Frontal cortex (tissue), 4 donors: ENCODE data around the gene SLC1A2. TPM values are rescaled to one million over a fixed set of nuclear protein-coding genes. Genes with fewer than 3 reads are reported as not detected.

Experiments used
- DNase-seq, 2 donors: peaks; one replicate each; pipeline ENCODE4 v3.0.0; 2012; ENCODE audit warnings: low spot score in 2 of 2
- FAIRE-seq: peaks from 2 replicates; lab custom pipeline; 2012; peaks lifted over from hg19 to GRCh38; lab: Jason Lieb, UNC
- total RNA-seq: library from RNA; depleted of rRNA; stranded (reverse); fragments of >200 nt; gene quantifications from one replicate; pipeline ENCODE4 v1.2.3, GENCODE V29; 2014
- donor health status: control.
- donor health status: control.
- donor health status: control.

SLC1A2 gene
- total RNA-seq, 1 donor from 2014 or later = 161 TPM

- FAIRE-seq = no peak
- no peak for DNase-seq
These were observed 4.6 kb downstream of the SLC1A2 start for GRCh38 chr11:35414776-35415175.

DNA sequence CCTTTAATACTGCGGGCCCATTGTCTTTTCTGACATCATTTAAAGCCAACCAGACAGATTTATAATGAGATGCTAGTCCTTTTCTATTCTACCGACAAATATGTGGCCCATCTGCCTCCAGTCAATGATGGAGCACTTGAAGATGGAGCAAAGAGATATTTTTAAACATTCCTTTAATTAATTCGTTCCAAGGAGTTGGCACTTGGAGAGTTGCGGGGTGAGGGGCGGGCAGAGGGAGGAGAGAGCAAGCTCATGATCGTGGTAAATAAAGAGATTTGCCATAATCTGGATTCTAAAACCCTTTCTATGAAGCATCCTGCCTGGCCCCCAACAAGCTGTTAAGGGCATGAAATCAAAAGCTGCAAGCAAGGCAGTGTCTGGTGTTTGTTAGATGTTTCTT lies 5.0 kb downstream of the SLC1A2 start:
- DNase-seq (no peak), FAIRE-seq (no peak)

GRCh38 chr11:35413598-35413997 lies 5.8 kb downstream of the SLC1A2 start:
- no peak for DNase-seq
- FAIRE-seq = no peak

GRCh38 chr11:35412285-35412684 lies 7.1 kb downstream of the SLC1A2 start:
- DNase-seq = no peak
- FAIRE-seq = no peak

GRCh38 chr11:35407041-35407440 lies 12.3 kb downstream of the SLC1A2 start:
- DNase-seq (no peak), FAIRE-seq (no peak)

- FAIRE-seq (no peak), DNase-seq (no peak)
These were observed 15.0 kb downstream of the SLC1A2 start for GRCh38 chr11:35404388-35404775.

GRCh38 chr11:35403765-35404387 lies 15.5 kb downstream of the SLC1A2 start:
- FAIRE-seq = no peak
- no peak for DNase-seq

- FAIRE-seq (no peak), DNase-seq (no peak)
These were observed 16.4 kb downstream of the SLC1A2 start for GRCh38 chr11:35402751-35403660.

DNA sequence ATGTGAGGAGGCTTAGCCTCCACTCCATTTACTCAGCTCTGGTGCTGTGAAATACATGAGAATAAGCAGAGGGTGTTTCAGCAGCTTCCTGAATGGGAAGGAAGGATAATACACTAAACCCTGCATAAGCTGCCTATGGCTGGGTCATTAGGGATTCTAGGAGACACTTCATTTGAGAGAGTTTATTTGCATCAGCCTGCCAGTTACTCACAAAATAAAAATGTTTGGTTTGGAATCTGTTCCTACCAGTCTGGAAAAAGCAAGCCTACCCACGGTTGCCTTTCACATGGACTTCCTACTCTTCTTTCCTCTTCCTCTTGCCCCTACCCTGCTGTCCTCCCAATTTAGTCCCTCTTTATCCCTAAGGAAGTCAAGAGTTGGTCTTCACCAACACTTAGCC lies 20.5 kb downstream of the SLC1A2 start:
- FAIRE-seq = no peak

DNA sequence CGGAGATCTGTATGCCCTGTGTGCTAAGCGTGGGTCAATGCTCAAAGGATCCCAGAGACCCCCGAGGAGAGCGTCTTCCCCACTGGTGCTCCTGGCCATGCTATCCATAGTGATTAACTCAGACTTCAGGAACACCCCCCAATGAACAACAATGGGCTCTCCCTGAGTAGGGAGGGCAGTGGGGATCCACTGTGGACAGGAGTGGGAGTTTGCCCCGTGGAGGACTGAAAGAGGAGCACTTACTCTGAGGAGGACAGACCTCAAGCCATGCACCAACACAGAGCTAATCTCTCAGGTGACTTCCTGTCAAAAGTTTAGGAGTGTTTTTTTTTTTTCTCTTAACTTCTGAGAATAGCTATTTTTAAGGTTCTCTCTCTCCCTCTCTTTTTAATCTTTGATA lies 24.4 kb downstream of the SLC1A2 start:
- FAIRE-seq = no peak

More for the DNA sequence above, 20.5 kb downstream of the SLC1A2 start:
- no peak for DNase-seq

GRCh38 chr11:35393098-35393497 lies 26.3 kb downstream of the SLC1A2 start:
- no peak for FAIRE-seq
- DNase-seq = no peak

More for the DNA sequence above, 24.4 kb downstream of the SLC1A2 start:
- no peak for DNase-seq

- DNase-seq = peak; percentile 24 to 57
- no peak for FAIRE-seq
These were observed 27.3 kb downstream of the SLC1A2 start for GRCh38 chr11:35391922-35392688.

- DNase-seq (no peak), FAIRE-seq (no peak)
These were observed 28.3 kb downstream of the SLC1A2 start for GRCh38 chr11:35390737-35391682.

DNA sequence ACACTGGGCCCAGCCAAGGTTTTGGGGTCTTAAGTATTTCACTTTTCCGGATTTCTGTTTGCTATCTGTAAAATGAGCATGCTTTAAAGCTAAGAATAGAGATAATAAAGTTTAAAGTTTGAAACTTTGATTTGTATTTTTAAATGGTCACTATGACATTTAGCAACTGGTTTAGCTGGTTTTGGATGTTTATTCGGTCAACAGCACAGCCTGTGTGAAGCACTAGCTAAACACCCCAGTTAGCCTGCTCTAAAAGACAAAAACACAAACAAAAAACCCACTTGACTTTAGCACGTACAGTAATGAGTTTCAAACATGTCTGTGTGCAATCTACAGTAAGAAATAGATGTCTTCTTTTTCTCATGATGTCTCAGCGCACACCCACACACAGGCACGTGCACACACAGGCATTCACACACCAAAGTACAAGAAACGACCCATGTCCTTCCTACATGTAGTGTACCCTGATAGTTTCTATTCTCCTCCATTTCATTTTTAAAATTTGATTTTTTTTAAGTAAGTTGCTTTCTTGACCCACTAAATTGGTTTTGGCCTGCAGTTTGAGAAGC lies 29.4 kb downstream of the SLC1A2 start:
- DNase-seq = no peak
- FAIRE-seq = no peak

DNA sequence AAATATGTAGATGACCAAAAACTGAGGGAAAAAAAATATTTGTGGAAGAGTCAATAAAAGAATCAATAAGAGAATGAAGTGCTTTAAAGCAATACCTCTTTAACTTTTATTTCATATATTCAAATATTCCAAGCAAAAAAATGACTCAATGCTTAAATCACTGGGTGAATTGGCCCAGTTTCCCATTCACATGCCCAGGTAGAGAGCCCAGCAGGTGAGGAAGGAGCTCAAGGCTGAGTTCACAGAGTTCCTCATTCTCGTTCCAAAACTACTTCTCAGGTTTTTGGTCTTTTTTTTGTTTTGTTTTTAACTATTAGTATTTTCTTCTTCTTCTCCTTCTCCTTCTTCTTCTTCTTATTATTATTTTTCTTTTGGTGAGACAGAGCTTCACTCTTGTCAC lies 30.2 kb downstream of the SLC1A2 start:
- FAIRE-seq (no peak), DNase-seq (no peak)

DNA sequence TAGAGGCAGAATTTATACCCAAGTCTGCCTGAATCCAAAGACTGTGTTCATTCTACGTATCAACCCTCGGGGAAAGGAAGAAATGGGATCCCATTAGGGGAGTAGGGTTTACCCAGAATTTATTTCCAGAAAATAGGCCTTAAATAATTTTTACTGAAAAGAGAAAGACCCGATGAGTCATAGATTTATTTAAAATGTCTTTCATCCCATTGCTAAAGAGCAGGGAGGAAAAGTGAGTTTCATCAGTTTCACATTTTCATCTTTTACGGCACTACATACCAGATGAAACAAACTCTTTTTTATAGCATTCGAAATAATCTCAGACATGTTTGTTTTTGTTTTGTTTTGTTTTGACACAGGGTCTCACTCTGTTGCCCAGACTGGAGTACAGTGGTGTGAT lies 31.3 kb downstream of the SLC1A2 start:
- FAIRE-seq (no peak), DNase-seq (no peak)

- DNase-seq (no peak), FAIRE-seq (no peak)
These were observed 32.0 kb downstream of the SLC1A2 start for GRCh38 chr11:35387111-35387982.

DNA sequence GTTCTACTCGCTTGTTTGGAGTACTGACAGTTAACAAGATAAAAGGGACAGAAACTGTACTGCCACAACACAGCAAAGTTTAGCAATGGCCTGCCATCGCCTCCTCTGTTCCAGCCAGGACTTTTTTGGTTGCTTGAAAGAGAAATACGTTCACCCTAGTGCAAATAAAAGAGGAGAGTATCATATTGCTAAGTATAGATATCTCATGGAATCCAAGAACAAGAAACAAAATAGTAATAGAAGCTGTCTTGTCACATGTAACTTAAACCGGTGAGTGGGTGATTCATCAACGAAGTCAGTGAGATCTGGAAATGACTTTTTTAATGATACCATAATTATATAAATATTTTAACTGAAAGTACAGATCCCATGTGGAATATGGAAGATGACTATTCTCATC lies 35.4 kb downstream of the SLC1A2 start:
- no peak for FAIRE-seq
- DNase-seq = no peak
